Measurements from ENCODE around the gene LIM2.
"Not testable (repeated sequence)": the region's sequence is repeated elsewhere in the genome, so short reads cannot be mapped to it uniquely, and the experiment has no call there.

Gene LIM2

GRCh38 chr19:51387924-51388389 is at the start of gene LIM2:
TSS of gene LIM2 (minus strand) at chr19:51387974. CDS start at chr19:51387443, 531 bp downstream.
- Mint-ChIP-seq H3K36me3 (ENCODE audit: low read depth) (no peaks in the 10 kb centered on the region), H3K27ac (peak within 1 kb of the TSS; percentile 62), H3K27me3 (no peaks in the 10 kb centered on the region), H3K4me1 (ENCODE audit: low read depth) (peaks cover 32% of the 10 kb centered on the region), H3K9me3 (no peaks in the 10 kb centered on the region), H3K4me3 (no peak within 1 kb of the TSS)

GRCh38 chr19:51434456-51434855 is 46.7 kb upstream of the LIM2 start:
- Mint-ChIP-seq H3K27me3 (peaks cover 3% of the 10 kb centered on the region), H3K27ac (no peak overlapping the region), H3K4me3 (no peak overlapping the region), H3K9me3 (no peaks in the 10 kb centered on the region), H3K36me3 (ENCODE audit: low read depth) (no peaks in the 10 kb centered on the region), H3K4me1 (ENCODE audit: low read depth) (peaks cover 19% of the 10 kb centered on the region)

- Mint-ChIP-seq H3K4me3 (no peak overlapping the region), H3K36me3 (ENCODE audit: low read depth) (no peaks in the 10 kb centered on the region), H3K9me3 (no peaks in the 10 kb centered on the region), H3K4me1 (ENCODE audit: low read depth) (peaks cover 5% of the 10 kb centered on the region), H3K27ac (no peak overlapping the region), H3K27me3 (peaks cover 4% of the 10 kb centered on the region)
Measured at GRCh38 chr19:51433043-51433442, 45.3 kb upstream of the LIM2 start.

GRCh38 chr19:51431124-51431523 is 43.4 kb upstream of the LIM2 start:
- H3K27ac Mint-ChIP-seq = no peak overlapping the region
- H3K4me3 Mint-ChIP-seq = no peak overlapping the region
- peaks cover 4% of the 10 kb centered on the region for H3K27me3 Mint-ChIP-seq
- H3K36me3 Mint-ChIP-seq (ENCODE audit: low read depth) = no peaks in the 10 kb centered on the region
- H3K4me1 Mint-ChIP-seq (ENCODE audit: low read depth) = peaks cover 8% of the 10 kb centered on the region
- H3K9me3 Mint-ChIP-seq = no peaks in the 10 kb centered on the region

- H3K4me3 Mint-ChIP-seq = no peak overlapping the region
- peaks cover 4% of the 10 kb centered on the region for H3K27me3 Mint-ChIP-seq
- H3K9me3 Mint-ChIP-seq = no peaks in the 10 kb centered on the region
- no peak overlapping the region for H3K27ac Mint-ChIP-seq
- H3K4me1 Mint-ChIP-seq (ENCODE audit: low read depth) = peaks cover 10% of the 10 kb centered on the region
- H3K36me3 Mint-ChIP-seq (ENCODE audit: low read depth) = no peaks in the 10 kb centered on the region
Measured at GRCh38 chr19:51430221-51430620, 42.4 kb upstream of the LIM2 start.

- Mint-ChIP-seq H3K4me3 (no peak overlapping the region), H3K36me3 (ENCODE audit: low read depth) (no peaks in the 10 kb centered on the region), H3K4me1 (ENCODE audit: low read depth) (peaks cover 6% of the 10 kb centered on the region), H3K27ac (peak overlapping the region; percentile 40), H3K27me3 (peaks cover 4% of the 10 kb centered on the region), H3K9me3 (no peaks in the 10 kb centered on the region)
Measured at GRCh38 chr19:51427201-51427600, 39.4 kb upstream of the LIM2 start.

GRCh38 chr19:51422053-51422448 is 34.3 kb upstream of the LIM2 start:
- Mint-ChIP-seq H3K9me3 (no peaks in the 10 kb centered on the region), H3K27me3 (peaks cover 6% of the 10 kb centered on the region), H3K36me3 (ENCODE audit: low read depth) (no peaks in the 10 kb centered on the region), H3K4me1 (ENCODE audit: low read depth) (peaks cover 29% of the 10 kb centered on the region), H3K4me3 (peak overlapping the region; percentile 9), H3K27ac (no peak overlapping the region)

GRCh38 chr19:51421229-51422052 is 33.7 kb upstream of the LIM2 start:
- no peak overlapping the region for H3K27ac Mint-ChIP-seq
- peaks cover 34% of the 10 kb centered on the region for H3K4me1 Mint-ChIP-seq (ENCODE audit: low read depth)
- H3K27me3 Mint-ChIP-seq = peaks cover 6% of the 10 kb centered on the region
- no peaks in the 10 kb centered on the region for H3K9me3 Mint-ChIP-seq
- peak overlapping the region; percentile 9 for H3K4me3 Mint-ChIP-seq
- H3K36me3 Mint-ChIP-seq (ENCODE audit: low read depth) = no peaks in the 10 kb centered on the region

GRCh38 chr19:51420511-51420910 is 32.7 kb upstream of the LIM2 start:
- not testable (repeated sequence) for H3K4me3 Mint-ChIP-seq; H3K27ac Mint-ChIP-seq; H3K36me3 Mint-ChIP-seq (ENCODE audit: low read depth); H3K27me3 Mint-ChIP-seq; H3K9me3 Mint-ChIP-seq
- peaks cover 32% of the 10 kb centered on the region for H3K4me1 Mint-ChIP-seq (ENCODE audit: low read depth)

- Mint-ChIP-seq H3K27me3 (peaks cover 6% of the 10 kb centered on the region), H3K4me3 (no peak overlapping the region), H3K27ac (no peak overlapping the region), H3K4me1 (ENCODE audit: low read depth) (peaks cover 32% of the 10 kb centered on the region), H3K9me3 (no peaks in the 10 kb centered on the region), H3K36me3 (ENCODE audit: low read depth) (no peaks in the 10 kb centered on the region)
Measured at GRCh38 chr19:51418707-51419106, 30.9 kb upstream of the LIM2 start.

GRCh38 chr19:51417810-51418157 is 30.0 kb upstream of the LIM2 start:
- Mint-ChIP-seq H3K4me1 (ENCODE audit: low read depth) (peaks cover 32% of the 10 kb centered on the region), H3K9me3 (no peaks in the 10 kb centered on the region), H3K27me3 (peaks cover 6% of the 10 kb centered on the region), H3K27ac (peak overlapping the region; percentile 63), H3K36me3 (ENCODE audit: low read depth) (no peaks in the 10 kb centered on the region), H3K4me3 (no peak overlapping the region)

GRCh38 chr19:51417107-51417809 is 29.5 kb upstream of the LIM2 start, which contains the start of gene SIGLEC10:
TSS of gene SIGLEC10 (minus strand) at chr19:51417642. CDS start at chr19:51417581, 61 bp downstream.
- H3K36me3 Mint-ChIP-seq (ENCODE audit: low read depth) = no peaks in the 10 kb centered on the region
- H3K27me3 Mint-ChIP-seq = peaks cover 6% of the 10 kb centered on the region
- peaks cover 32% of the 10 kb centered on the region for H3K4me1 Mint-ChIP-seq (ENCODE audit: low read depth)
- H3K27ac Mint-ChIP-seq = peak within 1 kb of the TSS; percentile 63
- H3K4me3 Mint-ChIP-seq = peak within 1 kb of the TSS; percentile 66
- H3K9me3 Mint-ChIP-seq = no peaks in the 10 kb centered on the region

- not testable (repeated sequence) for H3K9me3 Mint-ChIP-seq; H3K27ac Mint-ChIP-seq; H3K4me3 Mint-ChIP-seq; H3K27me3 Mint-ChIP-seq; H3K36me3 Mint-ChIP-seq (ENCODE audit: low read depth)
- H3K4me1 Mint-ChIP-seq (ENCODE audit: low read depth) = peaks cover 27% of the 10 kb centered on the region
Measured at GRCh38 chr19:51416422-51416821, 28.6 kb upstream of the LIM2 start.

- Mint-ChIP-seq H3K27ac (no peak overlapping the region), H3K27me3 (peaks cover 6% of the 10 kb centered on the region), H3K9me3 (no peaks in the 10 kb centered on the region), H3K36me3 (ENCODE audit: low read depth) (no peaks in the 10 kb centered on the region), H3K4me3 (no peak overlapping the region), H3K4me1 (ENCODE audit: low read depth) (peaks cover 23% of the 10 kb centered on the region)
Measured at GRCh38 chr19:51415187-51415586, 27.4 kb upstream of the LIM2 start.

GRCh38 chr19:51410950-51411748 is 23.4 kb upstream of the LIM2 start:
- Mint-ChIP-seq H3K27ac (no peak overlapping the region), H3K36me3 (ENCODE audit: low read depth) (no peaks in the 10 kb centered on the region), H3K4me1 (ENCODE audit: low read depth) (peaks cover 14% of the 10 kb centered on the region), H3K27me3 (peaks cover 3% of the 10 kb centered on the region), H3K4me3 (no peak overlapping the region), H3K9me3 (no peaks in the 10 kb centered on the region)
